ENCODE measurements around the gene DHX8. TPM values are rescaled to one million over a fixed set of nuclear protein-coding genes. Genes with fewer than 3 reads are reported as not detected.
"Not testable (repeated sequence)": the region's sequence is repeated elsewhere in the genome, so short reads cannot be mapped to it uniquely, and the experiment has no call there.

DHX8 gene
- polyA plus RNA-seq, 3 donors, result 21.8 to 35.6 (median 26.5) TPM

DNA sequence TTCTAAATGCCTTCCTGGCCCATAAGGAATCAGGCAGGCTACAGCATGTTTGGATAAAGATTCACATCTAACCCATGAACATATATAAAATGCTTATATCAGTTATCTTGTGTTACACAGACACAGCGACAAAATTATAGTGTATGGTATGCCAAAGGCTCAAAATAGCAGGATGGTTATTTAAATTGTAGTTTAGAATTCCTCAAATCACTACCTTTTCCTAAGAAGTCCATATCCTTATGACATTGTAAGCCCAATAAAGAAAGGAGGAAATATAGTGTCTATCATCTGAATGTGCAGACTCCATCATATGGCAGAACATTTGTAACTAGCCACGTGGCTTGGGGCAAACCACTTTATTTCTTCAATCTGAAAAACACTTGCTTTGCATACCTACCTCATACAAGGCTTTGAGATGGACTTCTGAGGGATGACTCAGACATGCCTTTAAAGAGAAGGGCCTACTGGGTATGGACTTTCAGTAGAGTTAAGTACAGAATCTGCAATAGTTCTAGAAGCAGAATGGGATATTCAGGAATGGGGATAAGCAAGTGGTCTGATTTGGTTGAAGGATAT lies 12.1 kb upstream of the DHX8 start:
- intact Hi-C loops (cut with micrococcal nuclease), result no loop called here
- no CpG with 5 or more reads among the region's 2 CpGs for WGBS (ENCODE audit: insufficient coverage)
- Histone ChIP-seq H3K27ac (ENCODE audit: low read depth in 1 of 2, low read length in 2 of 2) (no peak overlapping the region), H3K4me1 (ENCODE audit: control insufficient read depth in 1 of 2, insufficient read depth in 2 of 2, low read length in 2 of 2) (no peaks in the 10 kb centered on the region), H3K27me3 (ENCODE audit: control insufficient read depth in 2 of 2, insufficient read depth in 2 of 2, low read length in 2 of 2) (no peaks in the 10 kb centered on the region), H3K9ac (ENCODE audit: insufficient read depth, low read length, poor library complexity, severe bottlenecking) (no peak overlapping the region), H3K4me2 (replicated peaks; ENCODE audit: extremely low read depth, low read length, poor library complexity, severe bottlenecking) (no peak overlapping the region), H3K4me3 (replicated peaks in 1 of 3; ENCODE audit: low read depth in 2 of 3, low read length in 3 of 3) (no peak overlapping the region), H3K79me2 (ENCODE audit: insufficient read depth, low read length) (no peaks in the 10 kb centered on the region), H2AFZ (ENCODE audit: insufficient read depth, low read depth, low read length, poor library complexity, severe bottlenecking) (no peak overlapping the region), H3K9me3 (replicated peaks in 1 of 2; ENCODE audit: control insufficient read depth in 1 of 2, insufficient read depth in 1 of 2, low read length in 2 of 2) (no peaks in the 10 kb centered on the region), H4K20me1 (ENCODE audit: insufficient read depth, low read length) (no peaks in the 10 kb centered on the region), H3K36me3 (replicated peaks in 1 of 2; ENCODE audit: control insufficient read depth in 1 of 2, insufficient read depth in 2 of 2, low read length in 2 of 2) (no peaks in the 10 kb centered on the region)
- Mint-ChIP-seq H3K4me3 (no peak overlapping the region), H3K27me3 (ENCODE audit: low read depth in 3 of 3) (peaks cover 1% of the 10 kb centered on the region in 3 donors), H3K27ac (no peak overlapping the region), H3K36me3 (no peaks in the 10 kb centered on the region), H3K9me3 (no peaks in the 10 kb centered on the region), H3K4me1 (no peaks in the 10 kb centered on the region)
- no peak for DNase-seq
- TF ChIP-seq CTCF (IDR thresholded peaks at IDR 0.05), result no peak

DNA sequence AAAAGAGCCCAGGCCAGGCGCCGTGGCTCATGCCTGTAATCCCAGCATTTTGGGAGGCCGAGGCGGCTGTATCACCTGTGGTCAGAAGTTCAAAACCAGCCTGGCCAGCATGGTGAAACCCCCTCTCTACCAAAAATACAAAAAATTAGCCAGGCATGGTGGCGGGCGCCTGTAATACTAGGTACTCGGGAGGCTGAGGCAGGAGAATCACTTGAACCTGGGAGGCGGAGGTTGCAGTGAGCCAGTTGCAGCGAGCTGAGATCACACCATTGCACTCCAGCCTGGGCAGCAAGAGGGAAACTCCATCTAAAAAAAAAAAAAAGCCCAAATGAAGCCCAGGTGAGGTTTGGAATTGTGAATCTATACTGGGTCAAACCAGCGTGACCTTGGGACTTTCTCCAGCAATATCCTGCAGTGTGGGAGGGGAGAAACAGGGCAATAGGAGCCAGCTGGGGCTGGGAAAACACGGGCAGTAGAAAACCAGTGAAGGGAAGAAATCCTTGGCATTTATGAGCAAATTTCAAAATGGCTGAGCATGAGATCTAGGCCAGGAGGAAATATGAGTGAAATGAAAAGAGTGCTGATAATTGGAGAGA lies 8.2 kb upstream of the DHX8 start:
- Histone ChIP-seq H3K9me3 (replicated peaks in 1 of 2; ENCODE audit: control insufficient read depth in 1 of 2, insufficient read depth in 1 of 2, low read length in 2 of 2) (no peaks in the 10 kb centered on the region), H3K27ac (ENCODE audit: low read depth in 1 of 2, low read length in 2 of 2) (no peak overlapping the region), H3K27me3 (ENCODE audit: control insufficient read depth in 2 of 2, insufficient read depth in 2 of 2, low read length in 2 of 2) (no peaks in the 10 kb centered on the region), H3K36me3 (replicated peaks in 1 of 2; ENCODE audit: control insufficient read depth in 1 of 2, insufficient read depth in 2 of 2, low read length in 2 of 2) (no peaks in the 10 kb centered on the region), H3K79me2 (ENCODE audit: insufficient read depth, low read length) (no peaks in the 10 kb centered on the region), H3K4me3 (replicated peaks in 1 of 3; ENCODE audit: low read depth in 2 of 3, low read length in 3 of 3) (no peak overlapping the region), H3K4me2 (replicated peaks; ENCODE audit: extremely low read depth, low read length, poor library complexity, severe bottlenecking) (no peak overlapping the region), H2AFZ (ENCODE audit: insufficient read depth, low read depth, low read length, poor library complexity, severe bottlenecking) (no peak overlapping the region), H3K9ac (ENCODE audit: insufficient read depth, low read length, poor library complexity, severe bottlenecking) (no peak overlapping the region), H3K4me1 (ENCODE audit: control insufficient read depth in 1 of 2, insufficient read depth in 2 of 2, low read length in 2 of 2) (no peaks in the 10 kb centered on the region), H4K20me1 (ENCODE audit: insufficient read depth, low read length) (no peaks in the 10 kb centered on the region)
- intact Hi-C loops (cut with micrococcal nuclease), result no loop called here
- H3K9me3 Mint-ChIP-seq, result no peaks in the 10 kb centered on the region
- no peak for DNase-seq
- H3K4me1 Mint-ChIP-seq, result no peaks in the 10 kb centered on the region
- TF ChIP-seq CTCF (IDR thresholded peaks at IDR 0.05), result no peak
- 93% methylated on average over 10 of the region's 11 CpGs for WGBS (ENCODE audit: insufficient coverage)
- no peaks in the 10 kb centered on the region for H3K36me3 Mint-ChIP-seq
- peaks cover 0 to 3% (median 0%) of the 10 kb centered on the region in 3 donors for H3K27me3 Mint-ChIP-seq (ENCODE audit: low read depth in 3 of 3)
- no peak overlapping the region for H3K4me3 Mint-ChIP-seq
- H3K27ac Mint-ChIP-seq, result peak overlapping the region in 1 of 7 donors; percentile 11

- H3K9me3 ChIP-seq (replicated peaks in 1 of 2; ENCODE audit: control insufficient read depth in 1 of 2, insufficient read depth in 1 of 2, low read length in 2 of 2); H3K4me1 Mint-ChIP-seq; H3K27ac ChIP-seq (ENCODE audit: low read depth in 1 of 2, low read length in 2 of 2); H3K4me3 Mint-ChIP-seq; H3K4me3 ChIP-seq (replicated peaks in 1 of 3; ENCODE audit: low read depth in 2 of 3, low read length in 3 of 3); H3K36me3 ChIP-seq (replicated peaks in 1 of 2; ENCODE audit: control insufficient read depth in 1 of 2, insufficient read depth in 2 of 2, low read length in 2 of 2); DNase-seq; H3K4me2 ChIP-seq (replicated peaks; ENCODE audit: extremely low read depth, low read length, poor library complexity, severe bottlenecking); H3K27me3 Mint-ChIP-seq (ENCODE audit: low read depth in 3 of 3); H3K4me1 ChIP-seq (ENCODE audit: control insufficient read depth in 1 of 2, insufficient read depth in 2 of 2, low read length in 2 of 2); intact Hi-C loops (cut with micrococcal nuclease); H2AFZ ChIP-seq (ENCODE audit: insufficient read depth, low read depth, low read length, poor library complexity, severe bottlenecking); H3K36me3 Mint-ChIP-seq; H4K20me1 ChIP-seq (ENCODE audit: insufficient read depth, low read length); H3K79me2 ChIP-seq (ENCODE audit: insufficient read depth, low read length); H3K27me3 ChIP-seq (ENCODE audit: control insufficient read depth in 2 of 2, insufficient read depth in 2 of 2, low read length in 2 of 2); H3K9ac ChIP-seq (ENCODE audit: insufficient read depth, low read length, poor library complexity, severe bottlenecking); H3K27ac Mint-ChIP-seq; H3K9me3 Mint-ChIP-seq: not testable (repeated sequence)
- WGBS (ENCODE audit: insufficient coverage), result 92% methylated on average over 8 of the region's 9 CpGs
These were observed 7.5 kb upstream of the DHX8 start for GRCh38 chr17:43476306-43476705.
